GM21717 (cell line): Measurements from ENCODE around the gene SASH1.

Experiments
- ATAC-seq: cut with Tn5 transposase; IDR thresholded peaks from one replicate; pipeline ENCODE4 v1.9.1; 2021; ENCODE audit warnings: mild to moderate bottlenecking, moderate library complexity; ENCODE audit not compliant: unreplicated experiment

SASH1 gene

GRCh38 chr6:148516217-148516616 is 173.6 kb downstream of the SASH1 start:
- no peak for ATAC-seq

GRCh38 chr6:148516617-148517016 is 174.0 kb downstream of the SASH1 start:
- no peak for ATAC-seq

GRCh38 chr6:148517470-148517869 is 174.8 kb downstream of the SASH1 start:
- no peak for ATAC-seq

GRCh38 chr6:148518511-148519156 is 176.0 kb downstream of the SASH1 start:
- no peak for ATAC-seq

DNA sequence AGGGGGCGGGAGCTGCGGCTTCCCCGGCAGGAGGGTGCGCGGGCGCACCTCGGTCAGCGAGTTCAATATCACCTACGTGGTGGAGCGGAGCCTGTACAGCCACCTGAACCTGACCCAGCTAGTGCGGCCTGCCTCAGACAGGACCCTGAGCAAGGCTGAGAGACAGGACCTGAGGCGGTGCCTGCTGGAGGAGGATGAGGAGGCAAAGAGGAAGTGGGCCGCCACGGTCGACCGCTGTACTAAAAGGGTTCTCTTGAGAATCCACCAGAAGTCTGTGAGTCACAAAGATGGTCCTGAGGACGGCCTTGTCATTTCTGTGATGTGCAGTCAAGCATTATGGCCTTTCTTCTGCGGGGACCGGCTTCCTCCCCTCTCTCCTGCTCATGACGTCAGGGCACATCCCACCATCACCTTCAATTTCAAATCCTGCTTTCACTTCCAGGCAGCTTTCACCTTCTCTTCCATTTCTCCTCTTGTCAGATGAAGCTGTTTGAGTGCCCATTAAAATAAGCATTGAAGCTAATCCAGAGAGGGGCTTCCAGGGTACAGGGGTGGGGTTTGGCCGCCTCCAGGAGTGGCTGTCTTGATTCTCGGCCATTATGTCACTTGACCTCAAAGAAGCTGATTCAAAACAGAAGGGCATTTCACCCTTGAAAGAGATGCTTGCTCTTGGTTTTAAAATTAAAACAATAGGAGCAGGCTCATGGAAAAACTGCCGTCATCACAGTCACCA is 177.6 kb downstream of the SASH1 start:
- ATAC-seq: peak; percentile 94

DNA sequence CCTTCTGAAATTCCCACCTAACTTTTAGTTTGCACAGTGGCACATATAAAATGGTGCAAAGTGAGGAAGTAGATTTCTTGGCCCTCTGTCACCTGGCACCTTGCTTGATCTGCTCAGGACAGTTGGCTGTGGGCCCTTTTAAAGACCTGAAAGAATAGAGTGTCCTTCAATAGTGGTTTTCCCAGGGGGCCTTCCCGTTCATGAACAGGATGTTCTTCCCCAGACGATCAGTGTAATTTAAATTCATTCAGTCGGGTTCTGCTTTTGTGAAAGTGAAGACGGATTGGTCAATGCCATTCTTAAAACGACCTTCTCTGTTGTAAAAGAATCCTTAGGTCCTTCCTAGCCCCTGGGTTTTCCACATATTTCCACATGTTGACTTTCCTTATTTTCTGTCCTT is 178.5 kb downstream of the SASH1 start:
- no peak for ATAC-seq

DNA sequence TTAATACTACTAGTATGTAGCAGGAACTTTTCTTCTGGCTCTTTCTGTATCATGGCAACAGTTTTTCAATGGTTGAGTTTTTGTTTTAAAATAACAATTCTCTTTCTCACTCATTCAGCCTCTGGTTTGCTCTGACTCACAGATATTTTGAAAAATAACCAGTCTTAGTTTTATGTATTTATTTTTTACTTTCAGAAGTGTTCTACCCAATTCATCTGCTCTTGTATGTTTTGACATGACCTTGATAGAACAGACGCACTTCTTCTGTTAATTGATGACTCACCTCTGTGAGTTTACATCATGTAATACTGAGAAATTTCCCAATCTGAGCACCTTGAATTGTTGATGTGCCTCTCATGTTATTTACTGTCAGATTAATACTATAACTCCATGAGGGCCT is 178.9 kb downstream of the SASH1 start:
- ATAC-seq: no peak

DNA sequence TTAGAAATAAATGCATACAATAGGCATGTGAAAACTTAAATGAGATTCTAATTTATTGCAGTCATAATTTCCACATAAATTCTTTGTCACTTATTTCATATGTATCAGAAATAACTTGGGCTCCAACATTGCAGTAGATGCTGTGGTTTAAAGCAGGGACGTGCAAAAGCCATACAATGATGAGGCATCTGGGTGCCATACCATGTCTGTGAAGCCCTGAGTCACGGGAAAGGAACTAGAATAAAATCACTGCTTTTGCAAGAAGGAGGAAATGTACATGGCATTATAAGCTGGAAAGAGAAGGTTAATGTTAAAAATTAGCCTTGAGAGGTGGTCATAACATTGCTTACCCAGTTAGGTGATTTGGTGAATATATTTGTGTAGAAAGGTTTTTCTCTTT is 180.4 kb downstream of the SASH1 start:
- no peak for ATAC-seq

GRCh38 chr6:148523551-148523950 is 180.9 kb downstream of the SASH1 start:
- ATAC-seq: no peak

GRCh38 chr6:148524471-148524882 is 181.8 kb downstream of the SASH1 start:
- ATAC-seq: no peak

DNA sequence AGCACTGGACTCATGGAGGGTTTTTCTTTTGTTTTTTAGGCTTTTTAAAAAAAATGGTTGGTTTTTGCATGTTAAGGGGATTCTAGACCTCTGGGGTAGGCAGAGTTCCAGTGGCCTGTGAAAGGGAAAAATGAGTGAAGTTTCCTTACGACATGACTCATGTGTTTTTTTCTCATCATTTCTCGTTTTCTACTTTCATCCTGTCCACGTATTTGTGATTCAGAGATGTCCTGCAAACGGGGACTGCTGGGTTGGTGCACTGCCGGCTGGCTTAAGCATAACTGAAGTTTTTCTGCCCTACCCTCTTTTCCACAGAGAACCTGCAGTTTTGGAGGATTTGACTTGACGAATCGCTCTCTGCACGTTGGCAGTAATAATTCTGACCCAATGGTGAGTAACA is 182.3 kb downstream of the SASH1 start:
- ATAC-seq: no peak

GRCh38 chr6:148525453-148525852 is 182.8 kb downstream of the SASH1 start:
- no peak for ATAC-seq

- ATAC-seq: no peak
These were observed 183.5 kb downstream of the SASH1 start for GRCh38 chr6:148526145-148526544.

DNA sequence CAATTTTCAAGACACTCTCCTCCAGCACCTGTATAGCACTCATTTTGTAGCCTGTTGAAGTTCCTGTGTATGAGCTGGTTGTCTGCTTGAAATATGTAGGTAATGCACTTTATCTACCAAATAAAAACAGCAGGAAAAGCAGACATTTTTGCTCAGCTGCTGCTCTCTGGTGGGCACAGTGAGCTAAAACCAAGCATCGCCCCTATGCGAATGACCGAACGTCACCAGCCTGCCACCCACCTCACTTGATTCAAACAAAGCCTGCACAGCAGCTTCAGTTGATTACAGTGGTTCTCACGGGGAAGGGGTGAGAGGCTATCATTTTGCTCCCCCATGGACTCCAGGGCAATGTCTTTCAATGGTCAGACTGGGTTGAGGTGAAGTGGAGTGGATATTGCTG is 185.7 kb downstream of the SASH1 start:
- ATAC-seq: no peak

GRCh38 chr6:148529010-148529409 is 186.4 kb downstream of the SASH1 start:
- no peak for ATAC-seq

DNA sequence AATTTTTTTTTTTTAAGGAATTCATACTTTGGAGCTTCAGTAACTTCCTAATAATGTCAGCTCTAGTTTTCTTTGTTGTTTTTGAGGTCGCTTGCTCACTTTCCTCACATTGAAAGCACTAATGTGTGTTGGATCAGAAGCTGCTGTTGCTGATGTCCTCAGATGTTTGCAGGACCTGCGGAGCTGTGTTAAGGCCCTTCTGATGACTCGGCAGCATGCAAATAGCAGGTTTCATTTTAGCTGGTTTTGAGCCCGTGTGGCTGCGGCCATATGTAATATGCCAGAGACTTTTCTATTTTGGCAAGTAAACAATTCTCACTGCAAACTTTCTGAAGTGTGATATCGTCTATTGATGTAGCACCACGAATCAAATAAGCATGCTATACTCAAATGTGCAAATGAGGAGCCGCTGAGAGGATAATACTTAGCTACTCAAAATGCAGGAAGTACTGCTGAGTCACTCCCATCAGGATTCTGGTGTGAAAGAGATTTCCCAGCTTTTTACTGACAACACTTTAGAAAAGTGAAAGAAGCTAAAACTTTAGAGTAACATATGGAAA is 187.8 kb downstream of the SASH1 start:
- ATAC-seq: peak; percentile 67

GRCh38 chr6:148530976-148531375 is 188.3 kb downstream of the SASH1 start:
- ATAC-seq: no peak

DNA sequence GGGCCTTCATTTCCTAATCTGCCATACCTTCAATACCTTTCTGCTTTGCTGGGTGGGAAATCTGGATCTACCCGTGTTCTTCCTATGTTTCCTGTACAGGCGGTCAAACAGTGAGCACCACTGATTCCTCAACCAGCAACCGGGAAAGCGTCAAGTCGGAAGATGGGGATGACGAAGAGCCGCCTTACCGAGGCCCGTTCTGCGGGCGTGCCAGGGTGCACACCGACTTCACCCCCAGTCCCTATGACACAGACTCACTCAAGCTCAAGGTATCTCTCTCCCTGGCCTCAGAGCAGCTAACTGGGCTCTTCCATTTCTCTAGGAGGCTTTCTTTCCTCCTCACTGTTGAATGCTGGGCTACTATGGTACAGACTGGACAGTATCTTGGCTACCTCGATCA is 190.1 kb downstream of the SASH1 start:
- no peak for ATAC-seq

DNA sequence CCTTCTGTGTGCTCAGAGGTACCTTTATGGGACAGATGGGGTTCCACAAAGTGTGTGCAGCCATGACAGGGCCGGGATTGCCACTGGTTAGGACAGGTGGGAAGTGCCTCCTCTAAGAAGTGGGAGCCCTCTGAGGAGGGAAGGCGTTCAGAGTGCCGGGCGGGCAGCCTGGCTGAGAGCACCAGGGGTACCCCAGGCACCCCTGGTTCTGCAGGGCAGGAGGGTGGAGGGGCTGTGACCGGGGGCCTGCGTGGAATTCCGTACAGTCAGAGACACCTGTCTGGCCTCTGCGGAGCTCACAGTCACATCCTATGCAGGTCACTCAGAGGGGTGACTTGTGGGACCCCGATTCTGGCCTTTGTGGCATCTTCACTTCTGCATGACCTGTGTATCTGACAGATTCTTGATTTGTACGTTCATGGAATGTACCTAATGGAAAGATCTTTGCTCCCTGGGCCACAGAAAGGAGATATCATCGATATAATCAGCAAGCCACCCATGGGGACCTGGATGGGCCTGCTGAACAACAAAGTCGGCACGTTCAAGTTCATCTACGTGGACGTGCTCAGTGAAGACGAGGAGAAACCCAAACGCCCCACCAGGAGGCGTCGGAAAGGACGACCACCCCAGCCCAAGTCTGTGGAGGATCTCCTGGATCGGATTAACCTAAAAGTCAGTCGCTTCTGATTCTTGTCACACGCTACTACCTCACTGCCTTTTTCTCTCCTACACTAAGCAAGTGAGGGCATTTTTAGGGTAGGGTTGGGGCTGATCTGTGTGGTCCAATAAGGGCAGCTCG is 190.9 kb downstream of the SASH1 start:
- ATAC-seq: no peak

GRCh38 chr6:148534871-148535270 is 192.2 kb downstream of the SASH1 start:
- no peak for ATAC-seq

- no peak for ATAC-seq
These were observed 192.7 kb downstream of the SASH1 start for GRCh38 chr6:148535381-148535780.

- ATAC-seq: no peak
These were observed 193.3 kb downstream of the SASH1 start for GRCh38 chr6:148535976-148536375.
